Right renal pelvis (tissue), 4 donors: ENCODE measurements around the gene KRT32. TPM values are rescaled to one million over a fixed set of nuclear protein-coding genes. Genes with fewer than 3 reads are reported as not detected.
"Not testable (repeated sequence)": the region's sequence is repeated elsewhere in the genome, so short reads cannot be mapped to it uniquely, and the experiment has no call there.

ENCODE experiments used
- DNase-seq, 4 donors: peaks; one replicate each; pipeline ENCODE4 v3.0.0-alpha.2; 2013; ENCODE audit warnings: low read depth in 4 of 4, low spot score in 3 of 4, missing footprints in 1 of 4
- polyA plus RNA-seq, 4 donors: library from polyadenylated mRNA; unstranded; fragments of 120-200 nt; gene quantifications; one replicate each; pipeline ENCODE4 v1.2.1, GENCODE V29; 2013; ENCODE audit not compliant: insufficient read length in 4 of 4

Gene KRT32
- polyA plus RNA-seq, 4 donors, result not detected

DNA sequence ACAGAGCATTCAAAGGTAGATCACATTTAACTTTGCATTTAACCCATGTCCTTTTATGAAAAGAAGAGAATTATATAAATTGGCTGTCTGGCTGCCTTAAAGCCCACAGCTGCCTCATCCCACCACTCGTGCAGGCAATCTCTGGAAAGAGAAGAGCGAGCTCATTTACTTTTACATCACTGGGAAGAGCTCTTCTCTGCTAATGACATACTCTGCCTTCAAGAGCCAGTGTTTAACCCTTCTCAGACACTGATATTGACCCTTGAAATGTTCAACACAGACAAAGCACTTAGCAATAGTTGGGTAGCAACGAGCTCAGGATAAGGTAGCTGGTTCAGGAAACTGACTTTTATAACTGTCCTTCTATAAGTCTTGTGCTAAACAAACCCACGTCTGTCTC, 33.2 kb downstream of the KRT32 start:
- DNase-seq, result no peak

GRCh38 chr17:41433586-41433985, 33.6 kb downstream of the KRT32 start:
- no peak for DNase-seq

- DNase-seq, result not testable (repeated sequence)
These were observed 36.8 kb downstream of the KRT32 start for GRCh38 chr17:41430376-41430775.

GRCh38 chr17:41429667-41430066, 37.5 kb downstream of the KRT32 start:
- no peak for DNase-seq

- DNase-seq, result no peak
These were observed 38.4 kb downstream of the KRT32 start for GRCh38 chr17:41428591-41429291.

GRCh38 chr17:41424111-41424635, 43.0 kb downstream of the KRT32 start, which contains the start of gene KRT37:
TSS of gene KRT37 (minus strand) at chr17:41424585. CDS start at chr17:41424523, 62 bp downstream.
- DNase-seq, result no peak

GRCh38 chr17:41422586-41422985, 44.6 kb downstream of the KRT32 start:
- DNase-seq, result not testable (repeated sequence)

GRCh38 chr17:41421617-41422016, 45.6 kb downstream of the KRT32 start:
- DNase-seq, result no peak

GRCh38 chr17:41421116-41421515, 46.1 kb downstream of the KRT32 start:
- peak in 1 of 4 donors; percentile 12 for DNase-seq

GRCh38 chr17:41420134-41420533, 47.1 kb downstream of the KRT32 start:
- no peak for DNase-seq

DNA sequence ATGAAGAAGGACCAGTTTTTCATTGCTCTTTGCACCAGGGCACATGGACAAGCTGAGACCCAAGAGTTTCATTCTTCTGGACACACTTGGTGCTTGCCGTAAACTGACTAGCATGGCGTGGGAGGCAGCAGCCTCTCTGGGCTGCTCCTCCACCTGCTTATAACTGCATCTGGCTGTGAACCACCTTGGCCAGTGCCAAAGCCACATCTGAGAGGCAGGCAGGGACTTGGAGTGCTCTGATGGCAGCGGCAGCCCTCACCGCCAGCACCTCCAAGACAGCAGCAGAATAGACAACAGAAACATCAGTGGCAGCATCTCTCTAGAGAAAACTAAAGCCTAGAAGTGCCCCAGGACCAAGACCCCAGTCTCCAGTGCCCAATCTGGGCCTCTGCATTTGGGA, 47.5 kb downstream of the KRT32 start:
- DNase-seq, result no peak

DNA sequence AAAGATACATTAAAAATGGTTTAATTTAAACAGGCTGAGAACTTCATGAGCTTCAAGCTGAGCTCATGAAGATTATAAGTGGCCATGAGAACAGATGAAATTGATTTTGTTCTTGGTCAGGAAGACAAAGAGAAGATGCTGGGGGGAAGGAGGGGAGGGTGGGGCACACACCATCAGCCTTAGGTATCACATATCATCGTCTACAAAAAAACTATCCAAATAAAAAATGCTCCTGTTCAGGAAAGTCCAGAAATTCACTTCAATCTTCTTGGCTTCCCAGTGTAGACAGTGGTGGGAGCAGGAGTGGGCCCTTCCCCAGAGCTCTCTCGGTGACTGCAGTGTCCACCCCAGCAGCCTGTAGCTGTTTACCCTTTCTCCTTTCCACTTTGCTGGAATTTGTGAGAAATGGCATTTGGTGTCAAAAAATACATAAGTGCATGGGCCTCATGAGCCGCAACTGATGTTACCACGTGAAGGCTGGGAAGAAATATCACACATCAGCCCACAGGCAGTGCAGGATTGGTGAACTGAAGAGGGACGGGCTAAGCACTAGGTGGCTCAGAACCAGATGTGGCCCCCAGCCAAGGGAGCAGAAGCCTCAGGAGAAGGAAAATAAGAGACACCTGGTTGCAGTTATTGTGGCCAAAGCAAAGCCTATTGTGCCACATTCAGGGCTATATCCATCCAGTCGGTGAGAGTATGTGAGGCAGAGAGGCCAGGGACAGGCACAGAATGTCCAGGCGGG, 48.9 kb downstream of the KRT32 start:
- DNase-seq, result no peak

- DNase-seq, result no peak
These were observed 49.6 kb downstream of the KRT32 start for GRCh38 chr17:41417576-41418015.

GRCh38 chr17:41417127-41417526, 50.1 kb downstream of the KRT32 start:
- no peak for DNase-seq

GRCh38 chr17:41416479-41416878, 50.7 kb downstream of the KRT32 start:
- no peak for DNase-seq

- DNase-seq, result peak in 1 of 4 donors; percentile 25
These were observed 51.3 kb downstream of the KRT32 start for GRCh38 chr17:41415833-41416335.

GRCh38 chr17:41415411-41415810, 51.8 kb downstream of the KRT32 start:
- no peak for DNase-seq

DNA sequence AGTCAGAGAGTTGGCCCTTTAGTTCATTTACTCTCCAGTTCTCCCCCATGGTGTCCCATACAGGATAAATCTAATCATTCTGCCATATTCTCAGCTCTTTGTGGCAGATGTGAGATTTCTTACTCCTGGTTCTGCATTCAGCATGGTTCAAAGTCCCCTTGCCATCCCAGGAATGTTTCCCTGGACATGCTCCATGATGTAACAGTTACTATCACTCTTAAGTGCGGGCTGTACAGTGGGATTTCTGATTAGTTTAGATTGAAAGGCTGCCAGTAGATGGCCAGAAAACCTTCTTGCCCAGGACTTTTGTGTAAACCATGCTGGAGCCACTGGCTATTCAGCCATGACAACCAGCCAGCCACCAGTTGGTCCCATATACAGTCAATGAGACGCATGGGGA, 53.2 kb downstream of the KRT32 start:
- no peak for DNase-seq

DNA sequence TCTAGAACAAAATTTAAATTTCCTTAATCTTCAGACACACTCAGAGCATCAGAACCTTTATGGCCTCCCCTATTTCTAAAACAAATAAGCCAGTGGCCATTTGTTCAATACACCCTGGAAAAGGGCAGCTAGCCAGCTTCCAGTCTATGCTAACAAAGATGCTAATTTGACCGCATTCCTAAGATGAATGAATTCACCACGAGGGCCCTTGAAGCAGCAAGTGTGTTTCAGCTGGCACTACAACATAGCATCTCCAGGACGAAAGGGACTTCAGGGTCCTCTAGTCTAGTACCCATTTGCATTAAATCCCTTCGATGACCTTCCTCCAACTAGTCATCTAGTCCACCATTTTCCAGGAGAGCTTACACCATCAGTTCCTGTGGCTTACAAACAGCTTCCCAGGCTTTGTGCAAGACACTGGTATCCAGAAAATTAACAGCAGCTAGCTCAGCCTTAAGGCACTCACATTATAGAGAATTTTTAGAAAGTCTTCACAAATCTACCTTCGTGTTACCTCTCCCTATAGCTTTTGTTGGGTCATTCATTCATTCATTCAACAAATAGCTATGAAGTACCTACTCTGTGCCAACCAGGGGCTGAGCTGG, 53.7 kb downstream of the KRT32 start:
- no peak for DNase-seq

DNA sequence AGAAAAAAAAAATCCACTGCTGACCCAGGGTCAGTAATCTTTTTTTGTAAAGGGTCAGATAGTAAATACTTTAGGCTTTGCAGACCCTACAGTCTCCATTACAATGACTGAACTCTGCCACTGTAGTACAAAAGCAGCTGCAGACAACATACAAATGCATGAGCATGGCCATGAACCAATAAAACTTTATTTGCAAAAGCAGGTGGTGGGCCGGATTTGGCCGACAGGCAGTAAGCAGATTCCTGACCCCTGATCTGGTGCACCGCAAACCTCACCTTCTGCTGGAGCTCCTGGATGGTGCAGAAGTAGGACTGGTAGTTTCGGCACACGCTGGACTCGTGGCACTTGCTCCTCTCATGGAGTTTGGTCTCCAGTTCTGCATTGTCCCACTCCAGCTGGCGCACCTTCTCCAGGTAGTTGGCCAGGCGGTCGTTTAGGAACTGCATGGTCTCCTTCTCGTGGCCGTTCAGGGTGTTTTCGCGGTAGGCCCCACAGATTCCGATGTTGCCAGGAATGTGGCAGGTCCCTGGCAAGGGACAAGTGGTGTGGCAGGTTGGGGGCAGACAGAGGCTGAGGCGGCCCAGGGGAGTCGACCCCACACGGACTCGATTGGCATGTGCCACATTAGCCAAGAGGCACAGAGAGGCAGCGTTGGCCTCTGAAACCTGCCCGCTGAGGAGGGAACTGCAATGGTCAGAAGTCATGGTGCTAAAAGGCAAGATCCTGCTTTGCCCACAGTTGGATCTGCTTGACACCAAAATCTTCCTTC, 55.9 kb downstream of the KRT32 start:
- no peak for DNase-seq
